ENCODE measurements around the gene EXOC6B.

- TF ChIP-seq POLR2A (IDR thresholded peaks at IDR 0.05): no peak
- TF ChIP-seq, protein P1, sequence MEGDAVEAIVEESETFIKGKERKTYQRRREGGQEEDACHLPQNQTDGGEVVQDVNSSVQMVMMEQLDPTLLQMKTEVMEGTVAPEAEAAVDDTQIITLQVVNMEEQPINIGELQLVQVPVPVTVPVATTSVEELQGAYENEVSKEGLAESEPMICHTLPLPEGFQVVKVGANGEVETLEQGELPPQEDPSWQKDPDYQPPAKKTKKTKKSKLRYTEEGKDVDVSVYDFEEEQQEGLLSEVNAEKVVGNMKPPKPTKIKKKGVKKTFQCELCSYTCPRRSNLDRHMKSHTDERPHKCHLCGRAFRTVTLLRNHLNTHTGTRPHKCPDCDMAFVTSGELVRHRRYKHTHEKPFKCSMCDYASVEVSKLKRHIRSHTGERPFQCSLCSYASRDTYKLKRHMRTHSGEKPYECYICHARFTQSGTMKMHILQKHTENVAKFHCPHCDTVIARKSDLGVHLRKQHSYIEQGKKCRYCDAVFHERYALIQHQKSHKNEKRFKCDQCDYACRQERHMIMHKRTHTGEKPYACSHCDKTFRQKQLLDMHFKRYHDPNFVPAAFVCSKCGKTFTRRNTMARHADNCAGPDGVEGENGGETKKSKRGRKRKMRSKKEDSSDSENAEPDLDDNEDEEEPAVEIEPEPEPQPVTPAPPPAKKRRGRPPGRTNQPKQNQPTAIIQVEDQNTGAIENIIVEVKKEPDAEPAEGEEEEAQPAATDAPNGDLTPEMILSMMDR (IDR thresholded peaks at IDR 0.05 in 4 of 5, conservative IDR thresholded peaks at IDR 0.05 in 1 of 5): no peak
Observed at GRCh38 chr2:72198532-72199241, 627.1 kb downstream of the EXOC6B start.

All from gastrocnemius medialis (tissue), 4 donors.